GM18951 (cell line): Measurements from ENCODE around the gene BCL2L14.

ENCODE experiments used
- POLR2A ChIP-seq: IDR thresholded peaks from 4 replicates; pipeline ENCODE4 v1.6.1; 2011; ENCODE audit warnings: mild to moderate bottlenecking; ENCODE audit not compliant: insufficient read length, insufficient read depth; ENCODE audit errors: extremely low read depth
- in situ Hi-C: fragments of 300-500 bp; cut with MboI; formaldehyde crosslinking; loops from one replicate; pipeline ENCODE4 v1.12.0; 2022; ENCODE audit warnings: low sequenced_read_pairs, mixed read lengths, inconsistent platforms; ENCODE audit not compliant: unreplicated experiment

BCL2L14 gene

DNA sequence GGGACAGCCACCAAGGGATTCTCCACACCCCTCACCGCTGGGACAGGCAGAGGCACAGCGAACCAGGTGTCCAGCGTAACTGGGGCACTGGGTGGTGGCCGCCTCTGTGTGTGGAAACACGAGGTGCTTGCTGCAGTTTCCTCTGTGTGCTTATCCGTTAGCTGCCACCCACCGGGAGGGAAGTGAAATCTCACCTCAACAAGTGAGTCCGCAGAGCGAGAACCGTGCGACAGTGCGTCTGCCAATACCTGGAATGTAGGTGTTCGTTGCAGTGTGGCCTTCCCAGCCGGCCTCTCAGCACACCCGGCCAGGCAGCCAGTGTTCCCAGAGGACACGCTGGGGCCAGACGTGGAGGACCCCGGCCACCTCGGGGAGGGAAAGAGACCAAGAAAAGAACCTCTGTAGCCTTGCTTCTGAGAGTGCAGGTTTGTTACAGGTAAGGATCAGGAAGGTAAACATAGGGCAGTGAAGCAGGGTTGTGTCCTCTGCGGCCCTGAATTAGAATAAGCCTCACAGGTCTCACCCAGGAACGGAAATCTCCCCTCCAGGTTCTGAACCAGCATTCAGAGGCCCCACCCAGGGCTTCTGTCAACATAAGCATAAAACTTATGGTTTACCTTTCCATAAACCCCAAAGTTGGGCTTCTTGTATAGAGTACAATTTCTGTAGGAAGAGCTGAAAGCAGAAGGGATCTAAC lies 1.5 kb downstream of the BCL2L14 start:
- in situ Hi-C loops = loop anchor here (25.0 kb wide), 1 partner anchor 835 kb away; no protein-coding TSS in a partner anchor

DNA sequence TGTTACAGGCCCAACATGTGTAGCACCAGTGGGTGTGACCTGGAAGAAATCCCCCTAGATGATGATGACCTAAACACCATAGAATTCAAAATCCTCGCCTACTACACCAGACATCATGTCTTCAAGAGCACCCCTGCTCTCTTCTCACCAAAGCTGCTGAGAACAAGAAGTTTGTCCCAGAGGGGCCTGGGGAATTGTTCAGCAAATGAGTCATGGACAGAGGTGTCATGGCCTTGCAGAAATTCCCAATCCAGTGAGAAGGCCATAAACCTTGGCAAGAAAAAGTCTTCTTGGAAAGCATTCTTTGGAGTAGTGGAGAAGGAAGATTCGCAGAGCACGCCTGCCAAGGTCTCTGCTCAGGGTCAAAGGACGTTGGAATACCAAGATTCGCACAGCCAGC lies 8.6 kb downstream of the BCL2L14 start:
- TF ChIP-seq POLR2A = no peak
- in situ Hi-C loops = no loop called here

More for the DNA sequence above, 1.5 kb downstream of the BCL2L14 start:
- TF ChIP-seq POLR2A = no peak

DNA sequence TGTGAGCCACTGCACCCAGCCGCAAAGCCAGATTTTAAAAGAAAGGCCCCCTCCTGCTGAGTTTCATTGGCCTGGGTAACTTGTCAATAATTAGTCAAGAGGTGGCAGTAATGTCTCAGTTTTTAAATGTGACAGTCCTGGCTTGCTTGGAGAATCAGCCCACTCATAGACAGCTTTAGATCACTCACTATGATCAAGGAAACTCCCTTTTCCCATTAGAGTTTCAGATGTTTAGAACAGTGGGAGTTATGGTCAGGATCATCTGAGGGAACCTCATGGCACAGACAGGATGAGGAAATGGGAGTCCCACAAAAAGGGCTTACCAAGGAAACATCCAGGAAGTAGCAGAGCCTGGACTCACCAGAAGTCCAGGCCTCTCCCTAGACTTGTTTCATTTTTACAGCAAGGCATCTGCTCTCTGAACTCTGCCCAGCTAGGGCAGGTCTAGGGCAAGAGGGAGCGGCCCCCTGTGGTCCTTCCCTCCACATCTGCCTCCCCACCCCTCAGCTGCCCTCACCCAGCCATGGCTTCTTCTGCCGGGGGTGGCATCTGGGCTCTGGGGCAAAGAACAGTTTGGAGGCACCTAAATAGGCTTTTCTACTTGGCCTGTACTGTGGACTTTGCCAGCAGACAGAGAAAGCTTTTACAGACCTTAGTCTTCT lies 11.2 kb downstream of the BCL2L14 start:
- in situ Hi-C loops = loop anchor here (5.0 kb wide), 1 partner anchor 240 kb away; no protein-coding TSS in a partner anchor
- TF ChIP-seq POLR2A = no peak

DNA sequence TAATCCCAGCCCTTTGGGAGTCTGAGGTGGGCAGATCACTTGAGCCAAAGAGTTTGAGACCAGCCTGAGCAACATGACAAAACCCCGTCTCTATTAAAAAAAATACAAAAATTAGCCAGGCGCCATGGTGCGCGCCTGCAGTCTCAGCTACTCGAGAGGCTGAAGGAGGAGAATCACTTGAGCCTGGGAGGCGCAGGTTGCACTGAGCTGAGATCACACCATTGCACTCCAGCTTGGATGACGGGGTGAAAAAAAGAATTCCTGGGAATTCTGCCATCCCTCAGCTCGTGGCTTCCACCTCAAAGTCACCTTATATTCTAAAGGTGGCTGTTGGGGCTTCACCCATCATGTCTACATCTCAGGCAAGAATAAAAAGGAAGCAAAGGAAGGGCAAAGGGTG lies 12.9 kb downstream of the BCL2L14 start:
- in situ Hi-C loops = loop anchor here (5.0 kb wide), 1 partner anchor 239 kb away; no protein-coding TSS in a partner anchor
- no peak for TF ChIP-seq POLR2A

DNA sequence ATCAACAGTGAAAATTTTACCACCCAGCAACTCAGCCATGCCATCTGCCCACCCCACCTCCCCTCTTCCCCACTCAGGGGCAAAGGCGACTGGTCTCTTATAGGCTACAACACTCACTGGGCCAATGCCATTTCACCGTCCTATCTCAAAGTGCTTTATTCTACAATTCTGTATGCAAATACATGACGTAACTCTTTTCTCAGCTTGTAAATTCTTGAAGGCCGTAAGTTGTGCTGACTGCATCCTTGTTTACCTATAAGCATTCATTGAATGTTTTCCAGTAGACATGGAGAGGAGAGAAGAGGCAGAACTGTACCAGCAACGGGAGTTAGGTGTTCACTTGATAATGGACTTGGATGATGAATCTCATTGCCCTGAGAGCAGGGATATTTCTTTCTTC lies 15.6 kb downstream of the BCL2L14 start:
- in situ Hi-C loops = no loop called here
- TF ChIP-seq POLR2A = no peak

DNA sequence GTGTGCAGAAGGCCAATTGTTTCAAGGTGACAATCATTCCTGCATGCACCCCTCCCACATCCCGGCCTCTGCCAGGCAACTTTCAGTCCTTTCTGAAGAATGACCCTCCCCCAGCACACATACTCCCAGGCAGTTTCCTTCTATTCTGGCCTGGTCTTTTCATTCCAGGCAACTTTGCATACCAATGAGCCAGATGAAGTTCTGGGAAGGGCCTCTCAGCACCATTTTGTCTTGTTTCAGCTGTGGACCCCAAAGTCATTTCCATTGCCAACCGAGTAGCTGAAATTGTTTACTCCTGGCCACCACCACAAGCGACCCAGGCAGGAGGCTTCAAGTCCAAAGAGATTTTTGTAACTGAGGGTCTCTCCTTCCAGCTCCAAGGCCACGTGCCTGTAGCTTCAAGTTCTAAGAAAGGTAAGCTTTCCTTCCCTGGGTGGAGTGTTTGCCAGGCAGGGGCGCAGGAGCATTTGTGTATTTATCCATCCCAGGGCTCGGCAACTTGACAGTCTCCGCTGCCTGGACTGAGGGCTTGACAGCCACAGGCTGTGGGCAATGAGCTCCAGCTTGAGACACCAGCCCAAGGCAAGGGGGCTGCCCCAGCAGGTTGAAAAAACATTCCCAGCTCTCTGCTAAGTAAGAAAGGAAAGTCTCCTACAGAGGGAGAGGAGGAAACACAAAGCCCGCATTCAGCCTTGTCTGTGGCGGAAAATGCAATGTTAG lies 16.4 kb downstream of the BCL2L14 start:
- in situ Hi-C loops = no loop called here
- TF ChIP-seq POLR2A = no peak

DNA sequence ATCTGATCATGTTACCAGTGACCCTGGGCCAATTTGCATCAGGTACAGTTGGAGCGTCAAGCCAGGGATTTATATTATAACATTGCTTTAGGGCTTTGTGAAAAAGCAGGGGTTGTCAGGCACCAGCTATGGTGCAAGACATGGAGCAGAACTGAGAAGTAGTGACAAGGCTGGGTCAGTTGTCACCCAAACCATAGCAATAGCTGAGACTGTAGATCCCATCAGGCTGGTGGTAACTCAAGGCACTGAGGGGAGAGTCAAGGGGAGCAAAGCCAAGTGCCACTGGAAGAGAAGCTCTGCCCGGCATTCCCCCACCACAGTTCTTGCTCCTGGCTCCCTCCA lies 16.9 kb downstream of the BCL2L14 start:
- in situ Hi-C loops = no loop called here

GRCh38 chr12:12088147-12088546 lies 17.4 kb downstream of the BCL2L14 start:
- no peak for TF ChIP-seq POLR2A
- in situ Hi-C loops = no loop called here

More for the DNA sequence above, 16.9 kb downstream of the BCL2L14 start:
- TF ChIP-seq POLR2A = no peak

DNA sequence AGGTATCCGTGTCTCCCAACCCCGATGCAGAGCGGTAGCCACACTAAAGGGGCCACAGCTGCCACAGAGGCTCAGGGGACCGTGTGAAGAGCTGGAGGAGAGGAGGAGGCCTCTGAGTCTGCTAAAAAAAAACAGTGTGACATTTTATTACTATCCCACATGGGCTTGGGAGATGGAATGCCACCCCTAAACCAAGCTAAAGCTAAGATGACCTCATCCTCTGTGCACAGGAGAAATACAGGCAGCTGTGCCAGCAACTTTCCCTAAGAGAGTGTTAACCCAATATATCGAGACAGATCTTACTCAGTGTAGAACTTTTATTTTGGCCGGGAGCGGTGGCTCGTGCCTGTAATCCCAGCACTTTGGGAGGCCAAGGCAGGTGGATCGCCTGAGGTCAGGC lies 18.0 kb downstream of the BCL2L14 start:
- in situ Hi-C loops = no loop called here

GRCh38 chr12:12091071-12091470 lies 20.3 kb downstream of the BCL2L14 start:
- no peak for TF ChIP-seq POLR2A
- in situ Hi-C loops = no loop called here

More for the DNA sequence above, 18.0 kb downstream of the BCL2L14 start:
- no peak for TF ChIP-seq POLR2A

DNA sequence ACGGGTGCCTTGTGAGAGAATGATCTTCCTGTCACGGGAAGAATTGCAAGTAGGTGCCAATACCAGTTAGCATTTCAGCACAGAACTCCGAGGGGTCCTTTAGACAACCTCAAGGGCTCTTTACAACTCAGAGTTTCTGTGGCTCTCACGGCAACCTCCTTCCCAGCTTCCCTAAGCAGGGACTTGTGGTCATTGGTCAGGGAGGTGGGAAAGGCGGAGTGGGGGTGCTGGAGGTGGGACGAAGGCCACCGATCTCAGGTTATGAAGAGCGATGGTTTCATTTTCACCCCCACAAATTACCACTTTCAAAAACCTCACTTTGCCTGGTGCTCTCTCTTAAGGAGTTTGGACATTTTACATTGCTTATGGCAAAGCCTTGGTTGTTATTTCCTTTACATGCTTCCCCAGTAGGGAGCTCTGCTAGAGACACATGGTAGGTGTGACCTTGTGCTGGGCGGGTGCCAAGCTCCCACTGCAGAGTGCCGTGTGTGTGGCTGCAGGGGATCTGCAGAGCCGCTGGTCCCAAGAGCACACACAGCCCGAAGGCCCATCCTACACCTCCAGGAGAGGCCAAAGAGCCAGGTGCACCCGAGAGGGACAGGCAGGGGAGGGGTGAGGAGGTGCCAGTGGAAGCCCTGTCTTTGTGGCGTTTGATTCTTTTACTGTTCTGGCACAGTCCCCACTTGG lies 21.4 kb downstream of the BCL2L14 start:
- in situ Hi-C loops = no loop called here
- TF ChIP-seq POLR2A = no peak

GRCh38 chr12:12094481-12094880 lies 23.7 kb downstream of the BCL2L14 start:
- no peak for TF ChIP-seq POLR2A
- in situ Hi-C loops = no loop called here

DNA sequence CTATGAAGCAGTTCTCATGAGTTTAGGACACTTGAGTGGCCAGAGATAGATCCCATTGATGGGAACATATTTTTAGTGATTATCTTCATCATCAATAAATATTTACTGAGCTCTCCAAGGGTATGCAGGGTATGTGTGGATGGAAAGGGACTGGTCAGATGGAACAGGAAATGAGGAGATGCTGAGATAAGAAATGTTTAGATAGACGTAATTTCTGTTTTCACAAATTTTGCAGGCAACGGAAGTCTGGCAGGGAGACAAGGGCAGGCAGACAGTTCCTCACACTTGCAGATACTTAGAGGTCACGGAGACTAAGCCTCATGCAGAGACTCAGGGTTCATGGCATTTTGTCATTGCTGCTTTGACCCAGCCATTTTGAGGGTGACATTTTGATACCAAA lies 24.3 kb downstream of the BCL2L14 start:
- TF ChIP-seq POLR2A = no peak
- in situ Hi-C loops = no loop called here
